ENCODE measurements around the gene CLEC2A. TPM values are rescaled to one million over a fixed set of nuclear protein-coding genes. Genes with fewer than 3 reads are reported as not detected.

Gene CLEC2A
- total RNA-seq, 4 donors from 2014 or later: not detected

DNA sequence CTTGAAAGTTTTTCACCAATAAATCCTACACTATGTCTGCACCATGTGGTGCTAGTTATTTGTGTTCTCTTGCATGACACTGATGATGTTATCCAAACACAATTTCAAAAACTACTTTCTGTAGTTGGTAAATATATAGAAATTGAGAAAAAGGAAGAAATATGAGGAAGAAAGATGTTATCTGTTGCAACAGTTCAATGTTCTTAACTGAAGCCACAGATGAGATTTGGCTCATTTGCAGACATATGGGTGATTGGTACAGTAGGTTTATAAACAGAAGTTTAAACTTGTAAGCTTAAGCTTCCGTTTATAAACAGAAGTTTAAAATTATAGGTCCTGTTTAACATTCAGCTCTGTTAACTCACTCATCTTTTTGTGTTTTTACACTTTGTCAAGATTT is 39.0 kb upstream of the CLEC2A start, which contains the start of gene CLEC12A:
Gene CLEC12A (plus strand): TSS at position 229 of the 400 bp plus-strand sequence. CDS start 188 bp downstream, outside the sequence.
- 80% methylated on average over 1 of the region's 1 CpG for WGBS, 2 donors
- Histone ChIP-seq H3K36me3 (no peaks in the 10 kb centered on the region), H3K27ac (no peak within 1 kb of the TSS), H3K9me3 (no peaks in the 10 kb centered on the region), H3K4me3 (no peak within 1 kb of the TSS), H3K4me1 (no peaks in the 10 kb centered on the region), H3K27me3 (no peaks in the 10 kb centered on the region)
- no peak for TF ChIP-seq CTCF (IDR thresholded peaks at IDR 0.05)
- TF ChIP-seq EP300 (IDR thresholded peaks at IDR 0.05): no peak
- TF ChIP-seq POLR2A (IDR thresholded peaks at IDR 0.05): no peak
- no peak for DNase-seq (ENCODE audit: low spot score in 2 of 2)

DNA sequence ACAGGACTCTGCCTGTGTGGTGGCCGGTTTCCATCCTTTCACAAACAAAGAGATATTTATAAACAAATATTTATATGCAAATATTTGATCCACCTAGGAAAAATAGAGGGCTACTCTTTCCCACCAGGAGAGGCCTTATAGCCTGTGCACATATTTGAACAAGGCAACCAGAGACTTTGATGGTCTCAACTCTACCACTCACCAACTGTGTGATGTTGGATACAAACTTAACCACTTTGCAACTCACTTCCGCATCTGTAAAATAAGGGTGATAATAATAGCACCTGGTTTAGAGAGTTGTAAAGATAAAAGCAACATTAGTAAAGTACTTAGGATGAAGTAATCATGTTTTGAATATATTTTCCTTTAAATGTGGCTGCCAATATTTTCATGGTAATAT is 37.5 kb upstream of the CLEC2A start:
- H3K9me3 ChIP-seq: no peaks in the 10 kb centered on the region
- no peak for DNase-seq (ENCODE audit: low spot score in 2 of 2)
- TF ChIP-seq POLR2A (IDR thresholded peaks at IDR 0.05) (no peak), EP300 (IDR thresholded peaks at IDR 0.05) (no peak), CTCF (IDR thresholded peaks at IDR 0.05) (no peak)
- no peaks in the 10 kb centered on the region for H3K4me1 ChIP-seq
- no peak overlapping the region for H3K4me3 ChIP-seq
- no peak overlapping the region for H3K27ac ChIP-seq
- 77 to 88% methylated on average over 2 of the region's 2 CpGs for WGBS, 2 donors
- H3K36me3 ChIP-seq: no peaks in the 10 kb centered on the region
- H3K27me3 ChIP-seq: no peaks in the 10 kb centered on the region

GRCh38 chr12:9961901-9962300 is 29.7 kb upstream of the CLEC2A start:
- Histone ChIP-seq H3K27me3 (no peaks in the 10 kb centered on the region), H3K36me3 (no peaks in the 10 kb centered on the region), H3K9me3 (no peaks in the 10 kb centered on the region), H3K27ac (no peak overlapping the region), H3K4me1 (no peaks in the 10 kb centered on the region), H3K4me3 (no peak overlapping the region)
- TF ChIP-seq EP300 (IDR thresholded peaks at IDR 0.05) (no peak), POLR2A (IDR thresholded peaks at IDR 0.05) (no peak), CTCF (IDR thresholded peaks at IDR 0.05) (no peak)
- DNase-seq (ENCODE audit: low spot score in 2 of 2): no peak
- 76 to 82% methylated on average over 3 of the region's 3 CpGs for WGBS, 2 donors

DNA sequence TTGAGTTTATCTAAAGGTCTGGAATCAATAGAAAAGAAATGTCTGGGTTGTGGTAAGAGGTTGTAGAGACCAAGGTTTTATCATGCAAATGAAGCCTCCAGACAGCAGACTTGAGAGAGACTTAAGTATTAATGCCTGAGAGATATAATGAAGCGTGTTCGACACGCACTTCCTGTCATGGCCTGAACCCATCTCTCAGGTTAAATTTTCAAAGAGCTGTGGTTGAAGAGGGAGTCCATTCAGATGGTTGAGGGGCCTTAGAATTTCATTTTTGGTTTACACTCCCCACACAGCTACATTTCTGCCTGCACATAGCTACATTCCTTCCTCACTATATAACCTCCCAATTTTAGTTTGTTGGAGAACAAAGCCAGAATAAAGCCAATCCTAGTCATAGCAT is 28.9 kb upstream of the CLEC2A start:
- no peaks in the 10 kb centered on the region for H3K9me3 ChIP-seq
- no peaks in the 10 kb centered on the region for H3K36me3 ChIP-seq
- no peak for DNase-seq (ENCODE audit: low spot score in 2 of 2)
- TF ChIP-seq CTCF (IDR thresholded peaks at IDR 0.05) (no peak), EP300 (IDR thresholded peaks at IDR 0.05) (no peak), POLR2A (IDR thresholded peaks at IDR 0.05) (no peak)
- no peaks in the 10 kb centered on the region for H3K4me1 ChIP-seq
- 79 to 85% methylated on average over 3 of the region's 3 CpGs for WGBS, 2 donors
- no peak overlapping the region for H3K4me3 ChIP-seq
- H3K27ac ChIP-seq: no peak overlapping the region
- no peaks in the 10 kb centered on the region for H3K27me3 ChIP-seq

GRCh38 chr12:9960590-9960989 is 28.4 kb upstream of the CLEC2A start:
- Histone ChIP-seq H3K27ac (no peak overlapping the region), H3K36me3 (no peaks in the 10 kb centered on the region), H3K4me1 (no peaks in the 10 kb centered on the region), H3K4me3 (no peak overlapping the region), H3K27me3 (no peaks in the 10 kb centered on the region), H3K9me3 (no peaks in the 10 kb centered on the region)
- no peak for TF ChIP-seq CTCF (IDR thresholded peaks at IDR 0.05)
- no peak for DNase-seq (ENCODE audit: low spot score in 2 of 2)
- WGBS, 2 donors: 79 to 90% methylated on average over 5 of the region's 5 CpGs

Data from tibial nerve (tissue), 4 donors.